ENCODE results near the gene NOP9. TPM values are rescaled to one million over a fixed set of nuclear protein-coding genes. Genes with fewer than 3 reads are reported as not detected.

NOP9 gene
- total RNA-seq, 1 donor from 2014 or later = 24.5 TPM

GRCh38 chr14:24309538-24310264, 10.1 kb downstream of the NOP9 start, which contains the start of gene LTB4R2:
Gene LTB4R2, plus strand, starts transcription at chr14:24310140. Its CDS starts 525 bp downstream, at chr14:24310665.
- DNase-seq = peak; percentile 40

- peak; percentile 21 for DNase-seq
These were observed 10.6 kb downstream of the NOP9 start for GRCh38 chr14:24310265-24310645.

- DNase-seq = peak; percentile 82
These were observed 11.3 kb downstream of the NOP9 start, which contains the start of gene LTB4R for GRCh38 chr14:24310646-24311604. Gene LTB4R, plus strand, starts transcription at chr14:24311502. Its CDS starts 4,150 bp downstream, at chr14:24315652.

- DNase-seq = no peak
These were observed 12.4 kb downstream of the NOP9 start for GRCh38 chr14:24311837-24312615.

- no peak for DNase-seq
These were observed 13.3 kb downstream of the NOP9 start for GRCh38 chr14:24312736-24313507.

GRCh38 chr14:24313913-24314312, 14.3 kb downstream of the NOP9 start:
- DNase-seq = no peak

- DNase-seq = no peak
These were observed 14.9 kb downstream of the NOP9 start for GRCh38 chr14:24314377-24315193.

- DNase-seq = no peak
These were observed 15.7 kb downstream of the NOP9 start for GRCh38 chr14:24315243-24315806.

- DNase-seq = peak; percentile 20
These were observed 16.4 kb downstream of the NOP9 start for GRCh38 chr14:24315807-24316596.

GRCh38 chr14:24316597-24316950, 16.9 kb downstream of the NOP9 start:
- DNase-seq = no peak

- DNase-seq = no peak
These were observed 17.7 kb downstream of the NOP9 start for GRCh38 chr14:24317141-24317928.

GRCh38 chr14:24321212-24321975, 21.7 kb downstream of the NOP9 start:
- DNase-seq = no peak

- DNase-seq = no peak
These were observed 23.0 kb downstream of the NOP9 start for GRCh38 chr14:24322672-24323071.

GRCh38 chr14:24323341-24323740, 23.7 kb downstream of the NOP9 start:
- DNase-seq = no peak

- DNase-seq = no peak
These were observed 24.4 kb downstream of the NOP9 start for GRCh38 chr14:24324024-24324423.

GRCh38 chr14:24325041-24325530, 25.4 kb downstream of the NOP9 start:
- DNase-seq = no peak

GRCh38 chr14:24325963-24326362, 26.3 kb downstream of the NOP9 start:
- no peak for DNase-seq

GRCh38 chr14:24327303-24327702, 27.7 kb downstream of the NOP9 start:
- DNase-seq = no peak
